Activated CD8-positive, alpha-beta memory T cell treated with anti-CD3 and anti-CD28 coated beads, Interleukin-2, amount 10 ng/mL, durations not matched to agents 7 days and 5 days (primary cell): ENCODE data around the gene HLA-G. TPM values are rescaled to one million over a fixed set of nuclear protein-coding genes. Genes with fewer than 3 reads are reported as not detected.
A peak's percentile ranks its signal among the peaks of the same experiment; 100 is the strongest.

Experiments used
- ATAC-seq: fragments of 150-1000 bp; cut with Tn5 transposase; one replicate; pipeline ENCODE4 v1.10.0; 2021; ENCODE audit warnings: moderate library complexity
- CTCF ChIA-PET: fragments of 350-600 bp; sonication (Branson Sonifier 250); formaldehyde crosslinking; loops from one replicate; lab custom pipeline; 2021; ENCODE audit warnings: antibody characterized with exemption; lab: Charles Lee
- DNase-seq: peaks from one replicate; pipeline ENCODE4 v3.0.0-alpha.2; 2020
- H3K27ac Mint-ChIP-seq: one replicate; pipeline ENCODE4 v1.8.0; 2021; ENCODE audit warnings: mild to moderate bottlenecking, mixed read lengths
- H3K27me3 Mint-ChIP-seq: one replicate; pipeline ENCODE4 v1.8.0; 2021; ENCODE audit warnings: mixed read lengths
- H3K36me3 Mint-ChIP-seq: one replicate; pipeline ENCODE4 v1.8.0; 2021; ENCODE audit warnings: mild to moderate bottlenecking, mixed read lengths
- H3K4me1 Mint-ChIP-seq: one replicate; pipeline ENCODE4 v1.8.0; 2021; ENCODE audit warnings: mixed read lengths
- H3K4me3 Mint-ChIP-seq: one replicate; pipeline ENCODE4 v1.8.0; 2021; ENCODE audit warnings: mild to moderate bottlenecking, moderate library complexity, mixed read lengths
- H3K9me3 Mint-ChIP-seq: one replicate; pipeline ENCODE4 v1.8.0; 2022; ENCODE audit warnings: low read depth, mixed read lengths
- total RNA-seq, 2 experiments: library from RNA; stranded (reverse); gene quantifications; one replicate each; pipeline ENCODE4 v1.2.3, GENCODE V29; 2021

HLA-G gene
- total RNA-seq, 2 experiments from 2014 or later = 0.66 to 0.85 TPM

DNA sequence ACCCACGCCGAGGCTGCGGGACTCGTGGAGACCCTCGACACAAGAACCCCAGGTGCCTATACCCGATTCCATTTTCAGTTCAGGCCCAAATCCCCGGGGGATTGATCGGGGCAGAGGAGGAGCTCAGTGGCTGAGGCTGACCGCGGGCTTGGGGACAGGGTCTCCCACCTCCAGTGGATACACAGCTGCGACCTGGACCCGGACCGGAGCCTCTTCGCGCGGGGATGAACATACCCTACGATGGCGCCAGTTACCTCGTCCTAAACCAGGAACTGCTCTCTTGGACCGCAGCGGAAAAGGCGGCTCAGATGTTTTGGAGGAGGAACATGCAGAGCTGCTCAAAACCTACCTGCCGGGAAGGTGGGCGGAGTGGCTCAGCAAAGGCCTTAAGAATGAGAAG is 27.4 kb upstream of the HLA-G start:
- DNase-seq = no peak
- CTCF ChIA-PET = no interaction called here
- no peaks in the 10 kb centered on the region for H3K4me1 Mint-ChIP-seq
- H3K36me3 Mint-ChIP-seq = no peaks in the 10 kb centered on the region
- peaks cover 32% of the 10 kb centered on the region for H3K27me3 Mint-ChIP-seq
- H3K27ac Mint-ChIP-seq = no peak overlapping the region
- no peak overlapping the region for H3K4me3 Mint-ChIP-seq
- no peak for ATAC-seq
- no peaks in the 10 kb centered on the region for H3K9me3 Mint-ChIP-seq

DNA sequence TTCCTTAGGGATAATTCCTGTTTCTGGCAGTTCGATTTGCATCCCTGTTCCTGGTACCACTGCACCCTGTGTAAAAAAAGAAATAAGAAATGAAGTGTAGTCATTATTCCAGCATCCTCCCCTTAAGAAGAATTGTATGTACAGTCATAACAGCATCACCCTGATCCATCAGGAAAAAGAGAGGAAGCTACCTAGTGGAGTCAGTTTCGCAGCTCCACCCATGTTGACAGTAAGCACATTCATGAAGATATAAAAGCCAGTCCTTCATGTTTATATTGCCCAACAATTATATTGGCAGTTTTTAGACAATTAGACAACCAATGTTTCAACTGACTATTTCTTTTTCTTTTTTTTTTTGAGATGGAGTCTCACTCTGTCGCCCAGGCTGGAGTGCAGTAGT is 21.2 kb upstream of the HLA-G start:
- no peaks in the 10 kb centered on the region for H3K36me3 Mint-ChIP-seq
- H3K27me3 Mint-ChIP-seq = peaks cover 50% of the 10 kb centered on the region
- no peaks in the 10 kb centered on the region for H3K9me3 Mint-ChIP-seq
- H3K27ac Mint-ChIP-seq = no peak overlapping the region
- peaks cover 1% of the 10 kb centered on the region for H3K4me1 Mint-ChIP-seq
- ATAC-seq (no peak), DNase-seq (no peak)
- CTCF ChIA-PET = no interaction called here
- H3K4me3 Mint-ChIP-seq = no peak overlapping the region

DNA sequence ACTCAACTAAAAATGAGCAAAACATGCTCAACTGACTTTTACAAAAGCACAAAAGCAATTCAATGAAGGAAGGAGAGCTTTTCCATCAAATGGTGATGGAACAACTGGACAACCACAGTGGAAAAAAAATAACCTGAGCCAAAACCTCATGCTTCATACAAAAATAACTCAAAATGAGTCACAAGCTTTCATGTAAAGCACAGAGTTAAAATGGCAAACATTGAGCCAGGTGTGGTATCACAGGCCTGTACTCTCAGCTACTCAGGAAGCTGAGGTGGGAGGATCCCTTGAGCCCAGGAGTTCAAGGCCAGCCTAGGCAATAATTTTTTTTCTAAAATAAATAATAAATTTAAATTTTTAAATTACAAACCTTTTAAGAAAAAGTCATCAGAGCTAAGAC is 18.4 kb upstream of the HLA-G start:
- CTCF ChIA-PET = interaction anchor here (1.3 kb wide), 1 partner anchor 71 kb away, joined by 3 read pairs; no protein-coding TSS in a partner anchor
- Mint-ChIP-seq H3K27ac (no peak overlapping the region), H3K4me3 (no peak overlapping the region), H3K4me1 (peaks cover 16% of the 10 kb centered on the region), H3K9me3 (no peaks in the 10 kb centered on the region), H3K36me3 (no peaks in the 10 kb centered on the region), H3K27me3 (peaks cover 46% of the 10 kb centered on the region)
- no peak for DNase-seq
- ATAC-seq = no peak

DNA sequence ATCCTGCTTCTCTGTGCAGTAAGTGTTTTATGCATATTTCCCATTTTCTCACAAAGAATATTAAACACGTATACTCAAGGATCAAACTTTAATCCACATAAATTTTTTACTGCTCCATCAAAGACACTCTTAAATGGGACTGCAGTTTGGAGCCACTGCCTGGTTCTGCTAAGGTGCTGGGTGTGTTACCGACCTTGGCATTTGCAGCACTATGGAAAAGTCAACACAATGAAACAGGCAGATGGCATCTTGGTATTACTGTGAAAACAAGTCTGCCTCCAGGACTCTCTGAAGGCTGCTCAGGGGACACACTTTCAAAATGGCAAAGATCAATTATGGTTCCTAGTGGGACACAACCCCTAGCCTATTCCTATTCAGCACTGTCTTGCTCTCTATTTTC is 17.3 kb upstream of the HLA-G start:
- CTCF ChIA-PET = interaction anchor here (1.3 kb wide), 1 partner anchor 72 kb away, joined by 3 read pairs; no protein-coding TSS in a partner anchor
- Mint-ChIP-seq H3K27me3 (peaks cover 43% of the 10 kb centered on the region), H3K9me3 (no peaks in the 10 kb centered on the region), H3K36me3 (no peaks in the 10 kb centered on the region), H3K4me3 (no peak overlapping the region), H3K27ac (no peak overlapping the region), H3K4me1 (peaks cover 16% of the 10 kb centered on the region)
- ATAC-seq (no peak), DNase-seq (no peak)

DNA sequence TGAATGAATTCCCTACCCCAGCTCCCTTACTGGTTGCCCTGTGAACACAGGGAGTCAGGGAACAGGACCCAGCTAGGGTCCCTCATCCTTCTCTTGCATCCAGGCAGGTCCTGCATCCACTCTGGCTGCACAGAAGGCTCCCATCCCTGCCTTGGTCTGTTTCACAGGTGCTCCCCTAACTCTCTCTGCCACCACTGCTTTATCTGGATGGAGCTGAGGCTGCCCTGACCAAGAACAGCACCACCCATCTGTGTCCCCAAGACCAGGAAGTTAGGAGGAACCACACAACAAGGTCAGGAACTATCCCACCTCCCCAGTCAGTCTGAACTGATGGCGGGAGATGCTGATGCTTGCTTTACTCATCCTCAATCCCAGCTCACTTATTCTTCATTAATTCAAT is 16.2 kb upstream of the HLA-G start:
- Mint-ChIP-seq H3K27ac (no peak overlapping the region), H3K27me3 (peaks cover 35% of the 10 kb centered on the region), H3K9me3 (no peaks in the 10 kb centered on the region), H3K4me3 (no peak overlapping the region), H3K4me1 (peaks cover 16% of the 10 kb centered on the region), H3K36me3 (no peaks in the 10 kb centered on the region)
- DNase-seq (no peak), ATAC-seq (no peak)
- CTCF ChIA-PET = interaction anchor here (0.8 to 2.0 kb wide), 4 partner anchors 12 to 73 kb away, joined by 3 to 8 read pairs (median 4); no protein-coding TSS in a partner anchor

DNA sequence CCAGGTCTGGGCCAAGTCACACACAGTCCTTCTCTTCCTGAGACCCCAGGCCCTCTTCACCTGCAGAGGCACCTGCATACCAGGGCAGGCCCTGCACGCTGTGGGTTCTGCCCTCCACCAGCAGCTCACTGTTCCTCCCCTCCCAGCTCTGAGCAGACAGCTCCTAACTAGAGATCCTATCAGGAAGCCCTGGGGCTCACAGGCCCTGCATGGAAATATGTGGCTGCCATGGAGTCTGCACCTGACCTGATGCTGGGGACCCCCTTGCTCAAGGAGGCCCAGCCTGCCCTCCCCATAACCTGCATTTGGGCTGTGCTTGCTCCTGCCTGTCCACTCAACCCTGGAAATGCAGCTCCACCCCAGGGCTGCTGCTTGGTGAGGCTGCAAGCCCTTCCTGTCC is 14.6 kb upstream of the HLA-G start:
- ATAC-seq (no peak), DNase-seq (no peak)
- Mint-ChIP-seq H3K4me3 (no peak overlapping the region), H3K36me3 (no peaks in the 10 kb centered on the region), H3K27me3 (peaks cover 22% of the 10 kb centered on the region), H3K27ac (no peak overlapping the region), H3K9me3 (no peaks in the 10 kb centered on the region), H3K4me1 (peaks cover 16% of the 10 kb centered on the region)
- CTCF ChIA-PET = interaction anchor here (1.5 to 2.0 kb wide), 2 partner anchors 60 to 75 kb away, joined by 3 to 6 read pairs; no protein-coding TSS in a partner anchor

DNA sequence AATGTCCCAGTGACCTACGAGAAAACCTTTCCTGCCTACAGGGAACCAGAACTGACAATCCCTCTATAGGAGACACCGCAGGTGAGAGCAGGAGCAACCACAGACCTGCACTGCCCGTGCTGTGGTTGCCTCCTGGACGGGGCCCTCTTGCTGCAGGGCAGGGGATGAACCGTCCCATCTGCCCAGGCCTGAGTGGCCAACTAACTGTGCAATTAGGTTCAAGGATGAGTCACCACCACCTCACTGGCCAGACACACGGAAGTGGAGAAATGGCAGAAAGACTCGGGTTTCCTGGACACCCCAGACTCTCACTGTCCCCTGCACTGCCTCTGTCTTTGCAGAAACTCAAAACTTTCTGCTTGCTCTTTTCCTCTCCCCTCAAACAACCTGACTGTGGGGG is 13.8 kb upstream of the HLA-G start:
- no peak overlapping the region for H3K4me3 Mint-ChIP-seq
- CTCF ChIA-PET = interaction anchor here (1.5 kb wide), 1 partner anchor 76 kb away, joined by 3 read pairs; no protein-coding TSS in a partner anchor
- no peaks in the 10 kb centered on the region for H3K36me3 Mint-ChIP-seq
- no peak overlapping the region for H3K27ac Mint-ChIP-seq
- ATAC-seq (peak; percentile 30), DNase-seq (no peak)
- H3K27me3 Mint-ChIP-seq = peaks cover 16% of the 10 kb centered on the region
- no peaks in the 10 kb centered on the region for H3K9me3 Mint-ChIP-seq
- peaks cover 16% of the 10 kb centered on the region for H3K4me1 Mint-ChIP-seq

DNA sequence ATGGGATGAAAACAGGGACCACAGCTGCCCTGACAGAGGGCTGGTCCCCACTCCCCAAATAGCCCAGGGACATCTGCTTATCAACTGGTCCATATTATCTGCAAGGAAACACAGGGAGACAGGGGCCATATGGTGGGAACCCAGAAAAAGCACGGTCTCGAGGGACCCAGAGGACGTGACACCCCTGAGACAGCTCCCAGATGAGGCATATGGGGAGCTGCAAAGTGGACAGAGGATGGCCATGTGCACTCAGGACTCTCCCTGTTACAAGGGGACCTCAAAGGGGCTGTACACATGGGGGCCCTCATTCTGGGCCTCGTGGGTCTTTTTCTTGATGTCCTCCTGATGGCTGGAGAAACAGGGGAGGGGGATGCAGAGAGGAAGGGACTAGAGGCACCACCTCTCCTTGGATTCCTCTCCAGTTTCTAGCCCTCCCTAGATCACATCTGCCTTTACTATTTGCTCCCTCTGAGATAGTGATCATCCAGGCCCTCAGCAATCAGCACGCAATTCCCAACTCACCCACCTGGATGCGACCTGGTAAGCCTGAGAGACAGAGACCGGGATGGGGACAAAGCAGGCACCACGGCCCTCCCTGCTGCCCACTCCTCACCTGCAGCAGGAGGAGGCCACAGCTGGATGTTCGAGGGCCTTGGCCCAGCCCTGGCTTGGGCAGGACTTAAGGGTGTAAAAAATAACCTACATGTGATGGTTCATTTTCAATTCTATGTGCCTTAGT is 13.1 kb upstream of the HLA-G start:
- Mint-ChIP-seq H3K9me3 (no peaks in the 10 kb centered on the region), H3K27me3 (peaks cover 18% of the 10 kb centered on the region), H3K27ac (no peak overlapping the region), H3K36me3 (no peaks in the 10 kb centered on the region), H3K4me1 (peaks cover 15% of the 10 kb centered on the region), H3K4me3 (no peak overlapping the region)
- DNase-seq = no peak
- no peak for ATAC-seq
- CTCF ChIA-PET = interaction anchor here (1.5 kb wide), 1 partner anchor 76 kb away, joined by 3 read pairs; no protein-coding TSS in a partner anchor

DNA sequence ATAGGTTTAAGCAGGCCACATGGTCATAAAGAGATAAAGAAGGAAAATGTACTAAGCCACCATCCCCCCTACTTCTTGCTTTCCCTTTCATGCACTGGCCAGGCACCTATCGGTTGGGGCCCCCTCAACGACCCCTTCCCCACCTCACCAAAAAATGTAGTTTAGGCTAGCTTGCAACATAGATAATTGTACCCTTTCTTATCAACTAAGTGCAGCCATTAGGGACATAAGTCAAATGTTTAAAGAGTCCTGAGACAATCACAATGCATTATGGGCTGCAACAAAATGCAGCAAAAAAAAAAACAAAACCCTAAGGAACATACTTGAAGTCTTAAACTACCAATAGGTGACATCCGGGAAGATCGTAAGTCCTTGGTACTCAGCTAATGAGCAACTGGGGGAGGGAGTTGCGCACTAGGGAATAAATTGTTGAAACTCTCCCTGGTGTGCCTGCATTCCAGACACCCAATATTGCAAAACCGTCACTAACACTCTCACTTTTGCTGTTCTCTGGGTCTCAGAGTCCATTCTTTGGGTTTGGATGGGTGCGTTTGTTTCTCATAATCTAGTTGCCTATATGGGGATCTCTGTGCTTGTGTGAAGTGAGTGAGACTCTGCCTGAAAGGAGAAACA is 12.4 kb upstream of the HLA-G start:
- no peak overlapping the region for H3K27ac Mint-ChIP-seq
- H3K9me3 Mint-ChIP-seq = no peaks in the 10 kb centered on the region
- ATAC-seq = no peak

DNA sequence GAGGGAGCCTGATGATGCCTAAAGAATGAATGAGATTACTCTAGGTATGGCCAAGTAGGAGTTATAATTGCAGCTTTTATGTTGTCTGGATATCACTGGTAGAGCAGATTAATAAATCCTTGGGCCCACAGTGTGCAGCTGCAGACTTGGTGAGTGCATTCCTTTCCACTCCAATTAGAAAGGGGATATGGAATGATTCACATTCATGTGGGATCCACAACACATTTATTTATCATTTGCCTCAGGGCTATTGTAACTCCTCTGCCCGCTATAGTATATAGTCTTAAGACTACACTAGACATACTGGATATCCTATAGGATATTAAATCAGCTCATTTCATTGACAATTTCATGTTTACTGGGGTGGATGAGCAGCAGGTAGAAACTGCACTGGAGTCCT is 11.6 kb upstream of the HLA-G start:
- Mint-ChIP-seq H3K36me3 (no peaks in the 10 kb centered on the region), H3K4me1 (peaks cover 15% of the 10 kb centered on the region), H3K27me3 (peaks cover 18% of the 10 kb centered on the region), H3K27ac (no peak overlapping the region), H3K4me3 (no peak overlapping the region), H3K9me3 (no peaks in the 10 kb centered on the region)
- ATAC-seq (no peak), DNase-seq (no peak)
- CTCF ChIA-PET = no interaction called here

More for the DNA sequence above, 12.4 kb upstream of the HLA-G start:
- no peaks in the 10 kb centered on the region for H3K36me3 Mint-ChIP-seq
- CTCF ChIA-PET = no interaction called here
- no peak overlapping the region for H3K4me3 Mint-ChIP-seq
- DNase-seq = no peak
- peaks cover 15% of the 10 kb centered on the region for H3K4me1 Mint-ChIP-seq
- peaks cover 16% of the 10 kb centered on the region for H3K27me3 Mint-ChIP-seq

DNA sequence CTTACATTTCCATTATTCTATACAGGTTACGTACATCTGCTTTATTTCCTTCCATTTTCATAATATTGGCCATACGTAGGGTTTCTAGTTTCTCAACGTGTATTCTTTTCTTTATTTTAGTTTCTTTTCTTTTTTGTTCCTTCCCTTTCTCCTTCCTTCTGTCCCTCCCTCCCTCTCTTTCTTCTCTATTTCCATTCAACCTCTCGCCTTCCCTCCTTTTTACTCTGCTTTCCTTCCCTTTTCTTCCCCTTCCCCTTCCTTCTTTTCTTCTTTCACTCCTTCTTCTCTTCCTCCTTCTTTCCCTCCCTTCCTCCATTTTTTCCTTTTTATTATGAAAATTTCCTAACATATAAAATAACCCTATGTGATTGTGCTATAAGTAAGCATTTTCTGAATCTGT is 8.7 kb upstream of the HLA-G start:
- no peak overlapping the region for H3K27ac Mint-ChIP-seq
- no peak for DNase-seq
- peaks cover 4% of the 10 kb centered on the region for H3K4me1 Mint-ChIP-seq
- no peak for ATAC-seq
- H3K4me3 Mint-ChIP-seq = no peak overlapping the region
- CTCF ChIA-PET = no interaction called here
- H3K9me3 Mint-ChIP-seq = no peaks in the 10 kb centered on the region
- H3K27me3 Mint-ChIP-seq = peaks cover 42% of the 10 kb centered on the region
- H3K36me3 Mint-ChIP-seq = no peaks in the 10 kb centered on the region

DNA sequence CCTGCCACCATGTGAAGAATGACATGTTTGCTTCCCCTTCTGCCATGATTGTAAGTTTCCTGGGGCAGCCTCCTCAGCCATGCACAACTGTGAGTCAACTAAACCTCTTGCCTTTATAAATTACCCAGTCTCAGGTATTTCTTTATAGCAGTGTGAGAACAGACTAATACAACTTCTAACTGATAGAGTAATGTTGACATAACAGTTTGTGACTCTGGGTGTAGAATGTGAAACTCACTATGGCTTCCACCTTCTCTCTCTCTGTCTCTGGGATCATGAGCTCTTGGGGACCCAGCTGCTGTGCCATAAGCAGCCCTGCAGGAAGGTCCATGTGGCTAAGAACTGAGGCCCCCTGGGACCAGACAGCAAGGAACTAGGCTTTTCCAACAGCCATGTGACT is 3.5 kb upstream of the HLA-G start:
- Mint-ChIP-seq H3K36me3 (no peaks in the 10 kb centered on the region), H3K27me3 (peaks cover 81% of the 10 kb centered on the region), H3K4me3 (no peak overlapping the region), H3K4me1 (peaks cover 5% of the 10 kb centered on the region), H3K27ac (no peak overlapping the region), H3K9me3 (no peaks in the 10 kb centered on the region)
- DNase-seq (no peak), ATAC-seq (no peak)
- CTCF ChIA-PET = interaction anchor here (1.5 kb wide), 1 partner anchor 118 kb away, joined by 3 read pairs; no protein-coding TSS in a partner anchor

DNA sequence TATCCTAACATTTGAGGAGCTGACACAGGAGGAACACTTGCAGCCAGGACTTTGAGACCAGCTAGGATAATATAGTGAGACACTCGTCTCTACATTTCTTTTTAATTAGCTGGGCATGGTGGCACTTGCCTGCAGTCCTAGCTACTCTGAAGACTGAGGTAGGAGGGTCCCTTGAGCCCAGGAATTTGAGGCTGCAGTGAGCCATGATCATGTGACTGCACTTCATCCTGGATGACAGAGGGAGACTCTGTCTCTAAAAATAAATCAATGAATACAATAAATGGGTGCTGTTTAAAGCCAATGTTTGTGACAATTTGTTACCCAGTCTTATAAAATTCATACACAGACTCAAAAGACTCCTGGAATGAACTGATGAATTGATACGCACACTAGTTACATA is 1.8 kb upstream of the HLA-G start:
- ATAC-seq (no peak), DNase-seq (no peak)
- Mint-ChIP-seq H3K27me3 (peaks cover 87% of the 10 kb centered on the region), H3K36me3 (no peaks in the 10 kb centered on the region), H3K4me3 (no peak overlapping the region), H3K4me1 (peaks cover 5% of the 10 kb centered on the region), H3K27ac (no peak overlapping the region), H3K9me3 (no peaks in the 10 kb centered on the region)
- CTCF ChIA-PET = no interaction called here

DNA sequence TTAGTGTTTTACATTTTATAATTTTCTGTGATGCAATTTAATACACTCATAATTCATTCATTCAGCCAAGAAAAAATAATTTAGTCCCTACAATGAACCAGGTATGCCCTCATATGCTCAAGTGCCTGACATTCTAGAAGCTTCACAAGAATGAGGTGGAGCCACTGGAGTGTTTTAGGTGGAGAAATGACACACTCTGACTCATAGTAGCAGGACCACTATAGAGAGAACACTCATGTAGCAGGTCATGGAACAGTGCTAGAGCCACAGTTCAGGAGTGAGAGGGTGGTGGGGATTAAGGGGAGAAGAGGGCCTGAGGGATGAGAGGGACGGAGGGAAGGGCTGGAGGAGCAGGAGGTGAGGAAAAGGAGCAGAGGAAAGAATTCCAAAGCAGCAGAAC is 1.4 kb upstream of the HLA-G start:
- H3K27ac Mint-ChIP-seq = no peak overlapping the region
- peaks cover 5% of the 10 kb centered on the region for H3K4me1 Mint-ChIP-seq
- CTCF ChIA-PET = no interaction called here
- H3K9me3 Mint-ChIP-seq = no peaks in the 10 kb centered on the region
- no peak overlapping the region for H3K4me3 Mint-ChIP-seq
- H3K36me3 Mint-ChIP-seq = no peaks in the 10 kb centered on the region
- DNase-seq (no peak), ATAC-seq (no peak)
- peaks cover 86% of the 10 kb centered on the region for H3K27me3 Mint-ChIP-seq
